Neural cell (in vitro differentiated cells): ENCODE data around the gene PRAC2. TPM values are rescaled to one million over a fixed set of nuclear protein-coding genes. Genes with fewer than 3 reads are reported as not detected.

ENCODE experiments used
- H2AFZ ChIP-seq: fragments of 200-600, 300-800 bp; sonication (generic), shearing (Covaris generic); 2 replicates; pipeline ENCODE4 v1.6.0; 2014; ENCODE audit warnings: low read depth, mild to moderate bottlenecking, antibody characterized with exemption, low read length, moderate library complexity
- H3F3A ChIP-seq: fragments of 200-600 bp; shearing (Covaris generic); 2 replicates; pipeline ENCODE4 v1.6.1; 2016; ENCODE audit warnings: mild to moderate bottlenecking, moderate library complexity, mixed read lengths, antibody characterized with exemption, low read length; ENCODE audit not compliant: insufficient read depth, poor library complexity, severe bottlenecking
- H3K27ac ChIP-seq: fragments of 200-600, 300-800 bp; sonication (generic), shearing (Covaris generic); 2 replicates; pipeline ENCODE4 v1.5.1; 2014; ENCODE audit warnings: mild to moderate bottlenecking, low read length, moderate library complexity
- H3K27me3 ChIP-seq: fragments of 300-800, 200-600 bp; sonication (generic), shearing (Covaris generic); 2 replicates; pipeline ENCODE4 v1.6.0; 2014; ENCODE audit warnings: mild to moderate bottlenecking, low read depth, low read length, moderate library complexity; ENCODE audit not compliant: insufficient read depth
- H3K36me3 ChIP-seq: fragments of 300-800, 200-600 bp; sonication (generic), shearing (Covaris generic); 2 replicates; pipeline ENCODE4 v1.5.1; 2014; ENCODE audit warnings: mild to moderate bottlenecking, antibody characterized with exemption, low read length, moderate library complexity; ENCODE audit not compliant: insufficient read depth
- H3K4me2 ChIP-seq: fragments of 300-800, 200-600 bp; sonication (generic), shearing (Covaris generic); 2 replicates; pipeline ENCODE4 v1.6.0; 2014; ENCODE audit warnings: mild to moderate bottlenecking, low read length
- H3K4me3 ChIP-seq: fragments of 300-800, 200-600 bp; sonication (generic), shearing (Covaris generic); 2 replicates; pipeline ENCODE4 v1.5.1; 2014; ENCODE audit warnings: mild to moderate bottlenecking, low read length, moderate library complexity
- H3K79me2 ChIP-seq: fragments of 200-600 bp; shearing (Covaris generic); replicated peaks from 2 replicates; pipeline ENCODE4 v1.6.0; 2014; ENCODE audit warnings: mild to moderate bottlenecking, low read length, moderate library complexity; ENCODE audit not compliant: insufficient read depth
- H3K9ac ChIP-seq: fragments of 300-800, 200-600 bp; sonication (generic), shearing (Covaris generic); 2 replicates; pipeline ENCODE4 v1.6.1; 2016; ENCODE audit warnings: mild to moderate bottlenecking, low read length, mixed read lengths
- H3K9me2 ChIP-seq: fragments of 200-600 bp; shearing (Covaris generic); 2 replicates; pipeline ENCODE4 v1.6.1; 2016; ENCODE audit warnings: mild to moderate bottlenecking, low read length, mixed read lengths; ENCODE audit not compliant: insufficient read depth
- H3K9me3 ChIP-seq: fragments of 200-600, 300-800 bp; sonication (generic), shearing (Covaris generic); 2 replicates; pipeline ENCODE4 v1.6.1; 2016; ENCODE audit warnings: mild to moderate bottlenecking, mixed run types, low read length, moderate library complexity, mixed read lengths
- H4K20me1 ChIP-seq: fragments of 200-600 bp; shearing (Covaris generic); 2 replicates; pipeline ENCODE4 v1.6.1; 2016; ENCODE audit warnings: mild to moderate bottlenecking, mixed run types; ENCODE audit not compliant: insufficient read depth
- EP300 ChIP-seq: fragments of 450-650 bp; conservative IDR thresholded peaks from 2 replicates; pipeline ENCODE4 v1.6.1; 2014; ENCODE audit warnings: antibody characterized with exemption, mild to moderate bottlenecking, moderate library complexity; ENCODE audit not compliant: poor library complexity, severe bottlenecking
- EZH2 ChIP-seq: fragments of 200-600, 300-800 bp; shearing (Covaris generic), sonication (generic); IDR thresholded peaks from 2 replicates; pipeline ENCODE4 v1.6.1; 2014; ENCODE audit warnings: antibody characterized with exemption, low read length, borderline replicate concordance, mild to moderate bottlenecking; ENCODE audit not compliant: insufficient read depth, poor library complexity, severe bottlenecking
- MXI1 ChIP-seq: fragments of 450-650 bp; conservative IDR thresholded peaks from 2 replicates; pipeline ENCODE4 v1.6.1; 2014; ENCODE audit warnings: antibody characterized with exemption, mild to moderate bottlenecking; ENCODE audit not compliant: poor library complexity, severe bottlenecking
- POLR2AphosphoS5 ChIP-seq: IDR thresholded peaks from 2 replicates; pipeline ENCODE4 v1.6.1; 2012
- RAD21 ChIP-seq: fragments of 450-650 bp; conservative IDR thresholded peaks from 2 replicates; pipeline ENCODE4 v1.6.1; 2014; ENCODE audit warnings: antibody characterized with exemption, mild to moderate bottlenecking, moderate library complexity
- SMC3 ChIP-seq: fragments of 450-650 bp; conservative IDR thresholded peaks from 2 replicates; pipeline ENCODE4 v1.6.1; 2014; ENCODE audit warnings: antibody characterized with exemption, mild to moderate bottlenecking, moderate library complexity; ENCODE audit not compliant: poor library complexity
- TAF1 ChIP-seq: IDR thresholded peaks from 2 replicates; pipeline ENCODE4 v1.6.1; 2012; ENCODE audit warnings: low read depth
- polyA plus RNA-seq: library from polyadenylated mRNA; depleted of rRNA; stranded (reverse); fragments of >200 nt; gene quantifications from 2 replicates; pipeline ENCODE4 v1.2.3, GENCODE V29; 2014
- TF ChIP-seq, protein P1 (sequence below): IDR thresholded peaks from 2 replicates; pipeline ENCODE4 v1.6.1; 2012; ENCODE audit warnings: borderline replicate concordance
- TF ChIP-seq, protein P2 (sequence below): fragments of 450-650 bp; IDR thresholded peaks from 2 replicates; pipeline ENCODE4 v1.5.1; 2014; ENCODE audit warnings: antibody characterized with exemption, mild to moderate bottlenecking, moderate library complexity; ENCODE audit not compliant: poor library complexity, severe bottlenecking

Gene PRAC2
- polyA plus RNA-seq, 1 donor from 2014 or later, result not detected

GRCh38 chr17:48728232-48729231 lies 5.5 kb downstream of the PRAC2 start, which contains the start of gene HOXB13:
Gene HOXB13, minus strand, starts transcription at chr17:48728750. Its CDS starts 157 bp downstream, at chr17:48728593.
- Histone ChIP-seq H3K79me2 (no peaks in the 10 kb centered on the region), H4K20me1 (no peaks in the 10 kb centered on the region), H3K4me2 (no peak within 1 kb of the TSS), H2AFZ (no peak within 1 kb of the TSS), H3K27me3 (peaks cover 100% of the 10 kb centered on the region), H3K9me3 (peaks cover 4% of the 10 kb centered on the region), H3K27ac (no peak within 1 kb of the TSS), H3K9ac (peak within 1 kb of the TSS; percentile 23), H3F3A (no peaks in the 10 kb centered on the region), H3K4me3 (peak within 1 kb of the TSS; percentile 67), H3K9me2 (no peaks in the 10 kb centered on the region), H3K36me3 (no peaks in the 10 kb centered on the region)
- TF ChIP-seq, protein P1, sequence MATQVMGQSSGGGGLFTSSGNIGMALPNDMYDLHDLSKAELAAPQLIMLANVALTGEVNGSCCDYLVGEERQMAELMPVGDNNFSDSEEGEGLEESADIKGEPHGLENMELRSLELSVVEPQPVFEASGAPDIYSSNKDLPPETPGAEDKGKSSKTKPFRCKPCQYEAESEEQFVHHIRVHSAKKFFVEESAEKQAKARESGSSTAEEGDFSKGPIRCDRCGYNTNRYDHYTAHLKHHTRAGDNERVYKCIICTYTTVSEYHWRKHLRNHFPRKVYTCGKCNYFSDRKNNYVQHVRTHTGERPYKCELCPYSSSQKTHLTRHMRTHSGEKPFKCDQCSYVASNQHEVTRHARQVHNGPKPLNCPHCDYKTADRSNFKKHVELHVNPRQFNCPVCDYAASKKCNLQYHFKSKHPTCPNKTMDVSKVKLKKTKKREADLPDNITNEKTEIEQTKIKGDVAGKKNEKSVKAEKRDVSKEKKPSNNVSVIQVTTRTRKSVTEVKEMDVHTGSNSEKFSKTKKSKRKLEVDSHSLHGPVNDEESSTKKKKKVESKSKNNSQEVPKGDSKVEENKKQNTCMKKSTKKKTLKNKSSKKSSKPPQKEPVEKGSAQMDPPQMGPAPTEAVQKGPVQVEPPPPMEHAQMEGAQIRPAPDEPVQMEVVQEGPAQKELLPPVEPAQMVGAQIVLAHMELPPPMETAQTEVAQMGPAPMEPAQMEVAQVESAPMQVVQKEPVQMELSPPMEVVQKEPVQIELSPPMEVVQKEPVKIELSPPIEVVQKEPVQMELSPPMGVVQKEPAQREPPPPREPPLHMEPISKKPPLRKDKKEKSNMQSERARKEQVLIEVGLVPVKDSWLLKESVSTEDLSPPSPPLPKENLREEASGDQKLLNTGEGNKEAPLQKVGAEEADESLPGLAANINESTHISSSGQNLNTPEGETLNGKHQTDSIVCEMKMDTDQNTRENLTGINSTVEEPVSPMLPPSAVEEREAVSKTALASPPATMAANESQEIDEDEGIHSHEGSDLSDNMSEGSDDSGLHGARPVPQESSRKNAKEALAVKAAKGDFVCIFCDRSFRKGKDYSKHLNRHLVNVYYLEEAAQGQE, result no peak
- peak; percentile 38 for TF ChIP-seq EZH2

- no peaks in the 10 kb centered on the region for H3F3A ChIP-seq
- no peak overlapping the region for H2AFZ ChIP-seq
Observed at GRCh38 chr17:48729335-48730239, 6.6 kb downstream of the PRAC2 start.

More at GRCh38 chr17:48729335-48730239, 6.6 kb downstream of the PRAC2 start:
- Histone ChIP-seq H3K27ac (no peak overlapping the region), H3K4me2 (no peak overlapping the region), H4K20me1 (no peaks in the 10 kb centered on the region), H3K27me3 (peaks cover 100% of the 10 kb centered on the region), H3K9ac (no peak overlapping the region), H3K4me3 (no peak overlapping the region), H3K9me2 (no peaks in the 10 kb centered on the region), H3K79me2 (no peaks in the 10 kb centered on the region), H3K9me3 (peaks cover 4% of the 10 kb centered on the region), H3K36me3 (no peaks in the 10 kb centered on the region)
- no peak for TF ChIP-seq EP300
- TF ChIP-seq, protein P2, sequence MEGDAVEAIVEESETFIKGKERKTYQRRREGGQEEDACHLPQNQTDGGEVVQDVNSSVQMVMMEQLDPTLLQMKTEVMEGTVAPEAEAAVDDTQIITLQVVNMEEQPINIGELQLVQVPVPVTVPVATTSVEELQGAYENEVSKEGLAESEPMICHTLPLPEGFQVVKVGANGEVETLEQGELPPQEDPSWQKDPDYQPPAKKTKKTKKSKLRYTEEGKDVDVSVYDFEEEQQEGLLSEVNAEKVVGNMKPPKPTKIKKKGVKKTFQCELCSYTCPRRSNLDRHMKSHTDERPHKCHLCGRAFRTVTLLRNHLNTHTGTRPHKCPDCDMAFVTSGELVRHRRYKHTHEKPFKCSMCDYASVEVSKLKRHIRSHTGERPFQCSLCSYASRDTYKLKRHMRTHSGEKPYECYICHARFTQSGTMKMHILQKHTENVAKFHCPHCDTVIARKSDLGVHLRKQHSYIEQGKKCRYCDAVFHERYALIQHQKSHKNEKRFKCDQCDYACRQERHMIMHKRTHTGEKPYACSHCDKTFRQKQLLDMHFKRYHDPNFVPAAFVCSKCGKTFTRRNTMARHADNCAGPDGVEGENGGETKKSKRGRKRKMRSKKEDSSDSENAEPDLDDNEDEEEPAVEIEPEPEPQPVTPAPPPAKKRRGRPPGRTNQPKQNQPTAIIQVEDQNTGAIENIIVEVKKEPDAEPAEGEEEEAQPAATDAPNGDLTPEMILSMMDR, result no peak
- TF ChIP-seq, protein P1, result no peak
- TF ChIP-seq RAD21, result no peak
- TF ChIP-seq TAF1, result no peak
- TF ChIP-seq POLR2AphosphoS5, result no peak
- TF ChIP-seq EZH2, result no peak
- no peak for TF ChIP-seq SMC3
- no peak for TF ChIP-seq MXI1
